HepG2 (cell line): Measurements from ENCODE around the gene RPS8. TPM values are rescaled to one million over a fixed set of nuclear protein-coding genes. Genes with fewer than 3 reads are reported as not detected.

Experiments used
- AGO2 ChIP-seq: fragments of 200-400 bp; formaldehyde crosslinking; optimal IDR thresholded peaks from 2 replicates; pipeline ENCODE3; 2017; ENCODE audit warnings: mild to moderate bottlenecking, low read depth, low read length, moderate library complexity
- AKAP8 ChIP-seq: sonication (generic); formaldehyde crosslinking; IDR thresholded peaks from 2 replicates; pipeline ENCODE4 v1.5.1; 2020; ENCODE audit warnings: mild to moderate bottlenecking, missing genetic modification reagents
- CBX5 ChIP-seq: sonication (generic); formaldehyde crosslinking; IDR thresholded peaks from 2 replicates; pipeline ENCODE4 v1.4.0; 2020; ENCODE audit warnings: missing genetic modification reagents, borderline replicate concordance
- LCORL ChIP-seq, 2 experiments: fragments of 450-650 bp in 1 of 2; sonication (generic) in 1 of 2; formaldehyde crosslinking in 1 of 2; IDR thresholded peaks; 2 replicates each; pipeline versions ENCODE4 v1.5.0 to v1.6.1; 2017 to 2020; ENCODE audit warnings: antibody characterized with exemption in 1 of 2, missing genetic modification reagents in 1 of 2
- MBNL3 ChIP-seq: fragments of 250-450 bp; sonication (Bioruptor Pico); conservative IDR thresholded peaks from 2 replicates; pipeline ENCODE4 v1.8.0; 2022; ENCODE audit warnings: mild to moderate bottlenecking, inconsistent platforms
- NBN ChIP-seq: fragments of 450-650 bp; conservative IDR thresholded peaks from 2 replicates; pipeline ENCODE4 v1.6.1; 2017
- PAWR ChIP-seq: sonication (generic); formaldehyde crosslinking; IDR thresholded peaks from 2 replicates; pipeline ENCODE4 v1.4.0; 2020; ENCODE audit warnings: missing genetic modification reagents, mild to moderate bottlenecking, borderline replicate concordance
- PHF5A ChIP-seq: IDR thresholded peaks from one replicate; pipeline ENCODE4 v1.6.1; 2018; ENCODE audit warnings: low read depth, missing genetic modification reagents; ENCODE audit not compliant: unreplicated experiment
- SETDB1 ChIP-seq: sonication (generic); formaldehyde crosslinking; IDR thresholded peaks from 2 replicates; pipeline ENCODE4 v1.5.1; 2020; ENCODE audit warnings: missing genetic modification reagents, mild to moderate bottlenecking, borderline replicate concordance
- TARDBP ChIP-seq: sonication (generic); formaldehyde crosslinking; IDR thresholded peaks from 2 replicates; pipeline ENCODE4 v1.8.0; 2022; ENCODE audit warnings: mild to moderate bottlenecking, missing genetic modification reagents
- THYN1 ChIP-seq: sonication (generic); formaldehyde crosslinking; IDR thresholded peaks from 2 replicates; pipeline ENCODE4 v1.8.1; 2023; ENCODE audit warnings: low read depth, mild to moderate bottlenecking, moderate library complexity, missing genetic modification reagents, borderline replicate concordance
- ZNF143 ChIP-seq: sonication (generic); formaldehyde crosslinking; IDR thresholded peaks from 2 replicates; pipeline ENCODE4 v1.4.0; 2020; ENCODE audit warnings: missing genetic modification reagents
- ZNF496 ChIP-seq: sonication (generic); formaldehyde crosslinking; IDR thresholded peaks from 2 replicates; pipeline ENCODE4 v1.8.1; 2023; ENCODE audit warnings: mild to moderate bottlenecking, moderate library complexity, missing genetic modification reagents; ENCODE audit not compliant: insufficient replicate concordance
- ZNF879 ChIP-seq: sonication (generic); formaldehyde crosslinking; IDR thresholded peaks from 2 replicates; pipeline ENCODE4 v1.8.1; 2023; ENCODE audit warnings: missing genetic modification reagents
- polyA plus RNA-seq, 8 experiments: library from polyadenylated mRNA; depleted of rRNA in 3 of 8; stranded (reverse) in 7 of 8; unstranded in 1 of 8; fragments of >200 nt; fragmentation: Illumina TruSeq in 4 of 8; extraction: Trizol in 4 of 8; gene quantifications; 2 replicates each; pipeline versions ENCODE4 v1.2.1 to v1.2.3, GENCODE V29; 2011 to 2016; ENCODE audit warnings: low read depth in 4 of 8, missing spikeins in 1 of 8, mixed read lengths in 1 of 8; ENCODE audit not compliant: insufficient read depth in 1 of 8
- total RNA-seq, 5 experiments: library from RNA; depleted of rRNA; stranded (reverse); fragments of >200 nt; fragmentation: Illumina TruSeq; extraction: Trizol; gene quantifications; 2 replicates each; pipeline ENCODE4 v1.2.3, GENCODE V29; 2016; ENCODE audit warnings: low read depth in 1 of 5
- TF ChIP-seq, protein P1 (sequence below), 2 experiments: sonication (generic) in 1 of 2; formaldehyde crosslinking in 1 of 2; IDR thresholded peaks; 2 replicates each; pipeline versions ENCODE4 v1.4.0 to v1.6.1; 2018 to 2020; ENCODE audit warnings: missing genetic modification reagents in 2 of 2, borderline replicate concordance in 1 of 2, low read depth in 1 of 2, mild to moderate bottlenecking in 1 of 2, missing biosample characterization in 1 of 2
- TF ChIP-seq, protein P2 (sequence below): sonication (generic); formaldehyde crosslinking; IDR thresholded peaks from 2 replicates; pipeline ENCODE4 v1.4.0; 2020; ENCODE audit warnings: missing genetic modification reagents
- TF ChIP-seq, protein P3 (sequence below): sonication (generic); formaldehyde crosslinking; IDR thresholded peaks from 2 replicates; pipeline ENCODE4 v1.5.1; 2020; ENCODE audit warnings: missing genetic modification reagents, mild to moderate bottlenecking, borderline replicate concordance
- TF ChIP-seq, protein P4 (sequence below): sonication (generic); formaldehyde crosslinking; IDR thresholded peaks from 2 replicates; pipeline ENCODE4 v1.4.0; 2020; ENCODE audit warnings: mild to moderate bottlenecking, missing genetic modification reagents, borderline replicate concordance
- TF ChIP-seq, protein P5 (sequence below): IDR thresholded peaks from 2 replicates; pipeline ENCODE4 v1.6.1; 2016; ENCODE audit warnings: low read depth, borderline replicate concordance

The RPS8 gene
- total and polyA plus RNA-seq, 2 of the 13 experiments (the other 11 are each of a cell fraction or from before 2014, with no cell fraction given): 2,628 to 2,822 TPM

DNA sequence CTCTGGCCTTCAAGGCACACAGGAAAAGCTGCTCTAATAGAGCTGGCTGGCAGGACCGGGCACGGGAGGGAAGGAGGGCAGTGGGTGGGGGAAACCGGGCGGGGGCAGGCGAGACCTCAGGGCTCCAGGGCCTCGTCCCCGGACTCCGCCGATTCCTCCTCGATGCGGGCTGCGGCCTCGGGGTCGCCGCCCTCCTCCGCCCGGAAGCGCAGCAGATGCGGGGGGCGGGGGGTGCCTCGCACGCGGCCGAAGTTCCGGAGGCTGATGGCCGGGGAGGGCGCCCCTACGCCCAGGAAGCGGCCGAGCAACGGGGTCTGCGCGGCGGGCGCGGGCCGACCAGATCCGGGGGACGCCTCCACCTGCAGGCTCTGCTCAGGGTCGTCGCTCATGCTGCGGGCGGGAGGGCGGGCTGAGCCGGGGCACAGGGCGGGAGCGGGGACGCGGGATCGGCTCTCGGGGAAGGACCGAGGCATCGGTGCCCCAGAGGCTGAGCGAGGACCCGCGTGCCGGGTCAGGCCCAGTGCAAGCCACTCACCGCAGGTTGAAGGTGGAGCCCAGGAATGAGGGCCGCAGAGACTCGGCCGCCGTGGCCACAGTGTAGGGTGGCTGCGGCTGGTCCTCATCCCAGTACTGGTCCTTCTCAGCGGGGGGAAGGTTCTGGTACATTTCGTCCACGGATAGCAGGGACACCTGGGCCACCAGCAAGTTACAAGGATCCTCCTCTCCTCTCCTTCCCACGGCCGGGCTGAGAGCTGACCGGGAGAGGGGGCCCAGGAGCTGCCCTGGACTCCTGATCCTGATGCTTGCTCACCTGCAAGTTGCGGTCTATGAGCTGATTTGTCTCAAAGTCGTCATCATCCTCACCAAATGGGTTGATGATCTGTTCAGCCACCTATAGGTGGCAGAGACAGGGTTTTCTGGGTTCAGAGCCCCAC, 9.0 kb downstream of the RPS8 start (continued):
- no peak for TF ChIP-seq MBNL3 (CRISPR knock-in tag)
- TF ChIP-seq SETDB1: no peak
- TF ChIP-seq NBN: no peak
- peak; percentile 37 for TF ChIP-seq AGO2
- TF ChIP-seq, protein P1, sequence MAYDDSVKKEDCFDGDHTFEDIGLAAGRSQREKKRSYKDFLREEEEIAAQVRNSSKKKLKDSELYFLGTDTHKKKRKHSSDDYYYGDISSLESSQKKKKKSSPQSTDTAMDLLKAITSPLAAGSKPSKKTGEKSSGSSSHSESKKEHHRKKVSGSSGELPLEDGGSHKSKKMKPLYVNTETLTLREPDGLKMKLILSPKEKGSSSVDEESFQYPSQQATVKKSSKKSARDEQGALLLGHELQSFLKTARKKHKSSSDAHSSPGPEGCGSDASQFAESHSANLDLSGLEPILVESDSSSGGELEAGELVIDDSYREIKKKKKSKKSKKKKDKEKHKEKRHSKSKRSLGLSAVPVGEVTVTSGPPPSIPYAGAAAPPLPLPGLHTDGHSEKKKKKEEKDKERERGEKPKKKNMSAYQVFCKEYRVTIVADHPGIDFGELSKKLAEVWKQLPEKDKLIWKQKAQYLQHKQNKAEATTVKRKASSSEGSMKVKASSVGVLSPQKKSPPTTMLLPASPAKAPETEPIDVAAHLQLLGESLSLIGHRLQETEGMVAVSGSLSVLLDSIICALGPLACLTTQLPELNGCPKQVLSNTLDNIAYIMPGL (CRISPR knock-in tag; IDR thresholded peaks at IDR 0.05; ENCODE audit: borderline replicate concordance in 1 of 2, low read depth in 1 of 2): peak; percentile 40 to 86
- TF ChIP-seq PAWR (CRISPR knock-in tag): no peak
- TF ChIP-seq LCORL (IDR thresholded peaks at IDR 0.05): no peak
- peak; percentile 64; the same call in 1 of the 2 replicates for TF ChIP-seq LCORL (CRISPR knock-in tag; IDR thresholded peaks at IDR 0.05)
- no peak for TF ChIP-seq AKAP8
- no peak; the same call in 1 of the 2 replicates for TF ChIP-seq CBX5 (CRISPR knock-in tag)
- TF ChIP-seq, protein P2, sequence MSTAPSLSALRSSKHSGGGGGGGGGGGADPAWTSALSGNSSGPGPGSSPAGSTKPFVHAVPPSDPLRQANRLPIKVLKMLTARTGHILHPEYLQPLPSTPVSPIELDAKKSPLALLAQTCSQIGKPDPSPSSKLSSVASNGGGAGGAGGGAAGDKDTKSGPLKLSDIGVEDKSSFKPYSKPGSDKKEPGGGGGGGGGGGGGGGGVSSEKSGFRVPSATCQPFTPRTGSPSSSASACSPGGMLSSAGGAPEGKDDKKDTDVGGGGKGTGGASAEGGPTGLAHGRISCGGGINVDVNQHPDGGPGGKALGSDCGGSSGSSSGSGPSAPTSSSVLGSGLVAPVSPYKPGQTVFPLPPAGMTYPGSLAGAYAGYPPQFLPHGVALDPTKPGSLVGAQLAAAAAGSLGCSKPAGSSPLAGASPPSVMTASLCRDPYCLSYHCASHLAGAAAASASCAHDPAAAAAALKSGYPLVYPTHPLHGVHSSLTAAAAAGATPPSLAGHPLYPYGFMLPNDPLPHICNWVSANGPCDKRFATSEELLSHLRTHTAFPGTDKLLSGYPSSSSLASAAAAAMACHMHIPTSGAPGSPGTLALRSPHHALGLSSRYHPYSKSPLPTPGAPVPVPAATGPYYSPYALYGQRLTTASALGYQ: peak; percentile 44; the same call in 1 of the 2 replicates
- no peak for TF ChIP-seq PHF5A
- TF ChIP-seq ZNF496 (CRISPR knock-in tag): no peak
- TF ChIP-seq, protein P3, sequence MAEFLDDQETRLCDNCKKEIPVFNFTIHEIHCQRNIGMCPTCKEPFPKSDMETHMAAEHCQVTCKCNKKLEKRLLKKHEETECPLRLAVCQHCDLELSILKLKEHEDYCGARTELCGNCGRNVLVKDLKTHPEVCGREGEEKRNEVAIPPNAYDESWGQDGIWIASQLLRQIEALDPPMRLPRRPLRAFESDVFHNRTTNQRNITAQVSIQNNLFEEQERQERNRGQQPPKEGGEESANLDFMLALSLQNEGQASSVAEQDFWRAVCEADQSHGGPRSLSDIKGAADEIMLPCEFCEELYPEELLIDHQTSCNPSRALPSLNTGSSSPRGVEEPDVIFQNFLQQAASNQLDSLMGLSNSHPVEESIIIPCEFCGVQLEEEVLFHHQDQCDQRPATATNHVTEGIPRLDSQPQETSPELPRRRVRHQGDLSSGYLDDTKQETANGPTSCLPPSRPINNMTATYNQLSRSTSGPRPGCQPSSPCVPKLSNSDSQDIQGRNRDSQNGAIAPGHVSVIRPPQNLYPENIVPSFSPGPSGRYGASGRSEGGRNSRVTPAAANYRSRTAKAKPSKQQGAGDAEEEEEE: no peak
- TF ChIP-seq, protein P4, sequence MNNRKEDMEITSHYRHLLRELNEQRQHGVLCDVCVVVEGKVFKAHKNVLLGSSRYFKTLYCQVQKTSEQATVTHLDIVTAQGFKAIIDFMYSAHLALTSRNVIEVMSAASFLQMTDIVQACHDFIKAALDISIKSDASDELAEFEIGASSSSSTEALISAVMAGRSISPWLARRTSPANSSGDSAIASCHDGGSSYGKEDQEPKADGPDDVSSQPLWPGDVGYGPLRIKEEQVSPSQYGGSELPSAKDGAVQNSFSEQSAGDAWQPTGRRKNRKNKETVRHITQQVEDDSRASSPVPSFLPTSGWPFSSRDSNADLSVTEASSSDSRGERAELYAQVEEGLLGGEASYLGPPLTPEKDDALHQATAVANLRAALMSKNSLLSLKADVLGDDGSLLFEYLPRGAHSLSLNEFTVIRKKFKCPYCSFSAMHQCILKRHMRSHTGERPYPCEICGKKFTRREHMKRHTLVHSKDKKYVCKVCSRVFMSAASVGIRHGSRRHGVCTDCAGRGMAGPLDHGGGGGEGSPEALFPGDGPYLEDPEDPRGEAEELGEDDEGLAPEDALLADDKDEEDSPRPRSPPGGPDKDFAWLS (CRISPR knock-in tag): no peak
- TF ChIP-seq ZNF879 (CRISPR knock-in tag): no peak
- no peak for TF ChIP-seq THYN1 (CRISPR knock-in tag)
- peak; percentile 53; the same call in 1 of the 2 replicates for TF ChIP-seq TARDBP (CRISPR knock-in tag)
- no peak for TF ChIP-seq ZNF143
- TF ChIP-seq, protein P5, sequence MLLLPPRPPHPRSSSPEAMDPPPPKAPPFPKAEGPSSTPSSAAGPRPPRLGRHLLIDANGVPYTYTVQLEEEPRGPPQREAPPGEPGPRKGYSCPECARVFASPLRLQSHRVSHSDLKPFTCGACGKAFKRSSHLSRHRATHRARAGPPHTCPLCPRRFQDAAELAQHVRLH (CRISPR knock-in tag): peak; percentile 76; the same call in 1 of the 2 replicates
